ENCODE results near the gene ERBB2.

DNA sequence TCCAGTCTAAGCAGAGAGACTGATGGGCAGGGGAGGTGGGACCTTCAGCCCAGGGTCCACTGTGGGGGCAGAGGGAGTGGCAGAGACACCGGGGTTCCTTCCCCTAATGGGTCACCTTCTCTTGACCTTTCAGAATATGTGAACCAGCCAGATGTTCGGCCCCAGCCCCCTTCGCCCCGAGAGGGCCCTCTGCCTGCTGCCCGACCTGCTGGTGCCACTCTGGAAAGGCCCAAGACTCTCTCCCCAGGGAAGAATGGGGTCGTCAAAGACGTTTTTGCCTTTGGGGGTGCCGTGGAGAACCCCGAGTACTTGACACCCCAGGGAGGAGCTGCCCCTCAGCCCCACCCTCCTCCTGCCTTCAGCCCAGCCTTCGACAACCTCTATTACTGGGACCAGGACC is 27.7 kb downstream of the ERBB2 start:
- TF ChIP-seq POLR2A (IDR thresholded peaks at IDR 0.05) (no peak), CTCF (IDR thresholded peaks at IDR 0.05) (no peak)
